ENCODE results near the gene GTF3A.
"Not testable (repeated sequence)": the region's sequence is repeated elsewhere in the genome, so short reads cannot be mapped to it uniquely, and the experiment has no call there.

GTF3A gene

GRCh38 chr13:27395007-27395510, 29.4 kb upstream of the GTF3A start:
- TF ChIP-seq CTCF (conservative IDR thresholded peaks at IDR 0.05; ENCODE audit: control insufficient read depth, insufficient read depth, low read depth, low read length), result no peak
- no peak overlapping the region for H3K4me3 ChIP-seq (ENCODE audit: control insufficient read depth, low read depth, low read length)
- DNase-seq (ENCODE audit: low read depth), result no peak

GRCh38 chr13:27396252-27396846, 28.1 kb upstream of the GTF3A start:
- TF ChIP-seq CTCF (conservative IDR thresholded peaks at IDR 0.05; ENCODE audit: control insufficient read depth, insufficient read depth, low read depth, low read length), result no peak
- no peak for DNase-seq (ENCODE audit: low read depth)
- no peak overlapping the region for H3K4me3 ChIP-seq (ENCODE audit: control insufficient read depth, low read depth, low read length)

GRCh38 chr13:27398360-27398759, 26.1 kb upstream of the GTF3A start:
- DNase-seq (ENCODE audit: low read depth), result no peak
- H3K4me3 ChIP-seq (ENCODE audit: control insufficient read depth, low read depth, low read length), result no peak overlapping the region
- no peak for TF ChIP-seq CTCF (conservative IDR thresholded peaks at IDR 0.05; ENCODE audit: control insufficient read depth, insufficient read depth, low read depth, low read length)

- not testable (repeated sequence) for H3K4me3 ChIP-seq (ENCODE audit: control insufficient read depth, low read depth, low read length); DNase-seq (ENCODE audit: low read depth)
These were observed 24.0 kb upstream of the GTF3A start for GRCh38 chr13:27400405-27400804.

GRCh38 chr13:27401210-27401609, 23.2 kb upstream of the GTF3A start:
- no peak overlapping the region for H3K4me3 ChIP-seq (ENCODE audit: control insufficient read depth, low read depth, low read length)
- no peak for DNase-seq (ENCODE audit: low read depth)
- TF ChIP-seq CTCF (conservative IDR thresholded peaks at IDR 0.05; ENCODE audit: control insufficient read depth, insufficient read depth, low read depth, low read length), result no peak

GRCh38 chr13:27403203-27403678, 21.2 kb upstream of the GTF3A start:
- TF ChIP-seq CTCF (conservative IDR thresholded peaks at IDR 0.05; ENCODE audit: control insufficient read depth, insufficient read depth, low read depth, low read length), result no peak
- H3K4me3 ChIP-seq (ENCODE audit: control insufficient read depth, low read depth, low read length), result no peak overlapping the region
- DNase-seq (ENCODE audit: low read depth), result peak; percentile 48

- no peak overlapping the region for H3K4me3 ChIP-seq (ENCODE audit: control insufficient read depth, low read depth, low read length)
- no peak for TF ChIP-seq CTCF (conservative IDR thresholded peaks at IDR 0.05; ENCODE audit: control insufficient read depth, insufficient read depth, low read depth, low read length)
- DNase-seq (ENCODE audit: low read depth), result no peak
These were observed 20.6 kb upstream of the GTF3A start for GRCh38 chr13:27403727-27404385.

Measured in fibroblast of mammary gland (primary cell).